Measurements from ENCODE around the gene OR2AE1.

The OR2AE1 gene

GRCh38 chr7:99855236-99855635, 21.6 kb downstream of the OR2AE1 start:
- no peak for DNase-seq

- DNase-seq, result no peak
Observed at GRCh38 chr7:99848420-99849216, 28.2 kb downstream of the OR2AE1 start.

GRCh38 chr7:99844328-99844727, 32.5 kb downstream of the OR2AE1 start:
- DNase-seq, result no peak

GRCh38 chr7:99843808-99844207, 33.0 kb downstream of the OR2AE1 start:
- no peak for DNase-seq

- DNase-seq, result no peak
Observed at GRCh38 chr7:99842926-99843325, 33.9 kb downstream of the OR2AE1 start.

GRCh38 chr7:99840136-99840869, 36.5 kb downstream of the OR2AE1 start:
- no peak for DNase-seq

- no peak for DNase-seq
Observed at GRCh38 chr7:99839287-99840021, 37.4 kb downstream of the OR2AE1 start.

- no peak for DNase-seq
Observed at GRCh38 chr7:99837649-99838361, 39.0 kb downstream of the OR2AE1 start.

- no peak for DNase-seq
Observed at GRCh38 chr7:99835189-99835588, 41.6 kb downstream of the OR2AE1 start.

GRCh38 chr7:99834382-99834781, 42.5 kb downstream of the OR2AE1 start:
- no peak for DNase-seq

- no peak for DNase-seq
Observed at GRCh38 chr7:99833289-99833877, 43.5 kb downstream of the OR2AE1 start.

- DNase-seq, result no peak
Observed at GRCh38 chr7:99831595-99831994, 45.2 kb downstream of the OR2AE1 start.

GRCh38 chr7:99829524-99830160, 47.2 kb downstream of the OR2AE1 start:
- DNase-seq, result no peak

GRCh38 chr7:99828811-99829210, 48.0 kb downstream of the OR2AE1 start:
- no peak for DNase-seq

GRCh38 chr7:99827040-99827778, 49.6 kb downstream of the OR2AE1 start:
- no peak for DNase-seq

Measured in activated CD4-positive, alpha-beta T cell treated with anti-CD3 and anti-CD28 coated beads for 1 hour (primary cell).